ENCODE data around the gene FAAH2.
"Not testable (repeated sequence)": the region's sequence is repeated elsewhere in the genome, so short reads cannot be mapped to it uniquely, and the experiment has no call there.

FAAH2 gene

GRCh38 chrX:57380026-57380796 lies 93.7 kb downstream of the FAAH2 start:
- DNase-seq = no peak

DNA sequence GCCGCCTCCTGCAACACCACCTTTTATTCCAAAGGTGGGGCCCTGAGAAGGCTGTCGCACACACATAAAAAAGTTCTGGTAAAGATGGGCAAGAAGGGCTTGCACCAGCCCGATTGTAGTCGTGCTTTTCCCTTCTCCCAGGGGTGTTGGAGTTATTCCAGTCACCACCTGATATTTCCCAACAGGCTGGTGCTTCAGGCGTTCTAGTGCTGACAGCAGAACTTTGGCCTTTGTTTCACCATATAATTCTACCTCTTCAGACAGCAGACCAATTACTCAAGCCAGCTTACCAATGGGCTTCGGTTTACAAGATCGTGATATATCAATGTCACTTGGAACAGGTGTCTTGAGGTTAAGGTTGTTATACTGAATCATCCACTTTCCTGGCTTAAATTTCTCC lies 107.7 kb downstream of the FAAH2 start:
- DNase-seq = not testable (repeated sequence)

DNA sequence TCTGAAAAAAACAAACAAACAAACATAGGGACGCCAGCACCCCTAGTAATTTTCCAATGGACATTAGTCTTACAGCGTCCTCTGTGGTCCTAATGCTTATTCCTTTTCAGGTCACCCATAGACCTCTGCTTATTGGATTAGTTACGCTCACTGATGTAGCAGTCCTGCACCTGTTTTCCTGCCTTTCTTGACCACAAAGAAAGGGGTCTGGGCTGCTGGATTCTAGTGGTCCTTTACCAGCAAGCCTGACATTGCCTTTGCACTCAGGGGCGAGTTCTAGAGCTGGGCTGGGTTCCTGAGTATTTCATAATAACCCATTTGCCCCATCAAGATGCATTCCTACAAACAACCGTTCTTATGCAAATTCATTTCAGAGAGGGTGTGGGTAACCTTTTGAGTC lies 116.7 kb downstream of the FAAH2 start:
- not testable (repeated sequence) for DNase-seq

DNA sequence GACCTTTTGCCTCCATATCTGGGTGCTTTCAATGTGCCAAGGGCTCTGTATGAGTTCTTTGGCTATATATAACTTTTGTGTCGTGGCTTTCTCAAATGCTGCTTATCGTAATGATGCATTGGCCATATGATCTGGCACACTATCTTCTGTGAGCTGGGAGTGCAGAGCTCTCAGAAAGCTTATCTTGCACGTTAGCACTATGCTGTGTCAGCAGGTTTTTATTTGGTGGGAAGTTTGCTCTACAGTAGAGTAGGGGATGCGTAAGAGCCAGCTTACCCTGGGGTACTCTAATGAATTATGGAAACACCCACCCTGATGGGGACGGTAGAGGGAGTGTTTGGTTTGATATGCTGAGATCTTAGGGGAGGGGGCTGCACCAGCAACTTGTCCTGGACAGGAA lies 119.6 kb downstream of the FAAH2 start:
- no peak for DNase-seq

DNA sequence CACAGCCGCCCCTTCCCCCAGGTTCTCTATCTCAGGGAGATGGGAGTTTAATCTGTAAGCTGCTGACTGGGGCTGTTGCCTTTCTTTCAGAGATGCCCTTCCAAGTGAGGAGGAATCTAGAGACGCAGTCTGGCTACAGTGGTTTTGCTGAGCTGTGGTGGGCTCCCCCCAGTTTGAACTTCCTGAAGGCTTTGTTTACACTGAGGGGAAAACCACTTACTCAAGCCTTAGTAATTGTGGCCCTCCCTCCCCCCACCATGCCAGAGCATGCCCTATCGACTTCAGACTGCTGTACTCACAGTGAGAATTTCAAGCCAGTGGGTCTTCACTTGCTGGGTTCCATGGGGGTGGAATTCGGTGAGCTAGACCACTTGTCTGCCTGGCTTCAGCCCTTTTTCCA lies 131.3 kb downstream of the FAAH2 start:
- DNase-seq = no peak

GRCh38 chrX:57422289-57422688 lies 135.8 kb downstream of the FAAH2 start:
- no peak for DNase-seq

GRCh38 chrX:57422790-57423189 lies 136.3 kb downstream of the FAAH2 start:
- no peak for DNase-seq

DNA sequence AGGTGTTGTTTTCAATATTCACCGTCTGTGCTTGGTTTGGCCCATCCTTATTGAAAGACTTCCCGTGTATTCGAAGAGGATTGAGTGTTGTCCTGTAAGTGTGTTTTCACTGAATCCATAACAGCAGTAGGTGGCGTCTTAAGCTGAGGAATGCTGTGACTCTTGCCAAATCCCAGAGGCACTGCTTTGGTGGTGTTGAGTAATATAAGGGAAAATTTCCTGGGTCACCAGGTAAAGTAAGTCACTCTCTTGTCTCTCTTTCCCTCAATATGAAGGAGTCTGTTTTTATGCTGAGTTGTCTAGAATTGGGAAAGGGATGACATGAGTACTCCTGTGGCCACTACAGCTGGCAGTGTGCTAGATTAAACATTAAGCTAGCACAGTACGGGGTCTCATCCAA lies 158.6 kb downstream of the FAAH2 start:
- no peak for DNase-seq

- DNase-seq = no peak
These were observed 159.3 kb downstream of the FAAH2 start for GRCh38 chrX:57445832-57446231.

GRCh38 chrX:57447856-57448255 lies 161.3 kb downstream of the FAAH2 start:
- no peak for DNase-seq

GRCh38 chrX:57451426-57452020 lies 165.0 kb downstream of the FAAH2 start:
- DNase-seq = no peak

DNA sequence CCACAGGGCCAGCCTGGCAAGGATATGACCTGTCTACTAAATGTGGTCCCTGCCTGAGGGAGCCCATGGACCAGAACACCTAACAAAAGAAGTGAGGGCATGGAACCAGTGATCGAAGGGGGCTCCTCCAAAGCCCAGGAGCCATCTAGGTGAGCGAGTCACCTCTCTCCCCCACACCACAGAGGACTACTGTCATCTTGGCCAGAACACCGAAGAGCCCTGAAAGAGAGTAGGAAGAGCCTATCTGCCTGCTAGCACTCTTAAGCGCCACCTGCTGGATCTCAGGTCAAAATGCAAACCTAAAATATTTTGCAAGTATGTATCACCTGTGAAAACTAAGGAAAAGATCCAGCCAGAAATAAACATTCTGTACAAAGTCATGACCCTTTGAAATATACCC lies 167.4 kb downstream of the FAAH2 start:
- peak; percentile 14 for DNase-seq

GRCh38 chrX:57481514-57481913 lies 195.0 kb downstream of the FAAH2 start:
- DNase-seq = no peak

GRCh38 chrX:57516491-57516890 lies 230.0 kb downstream of the FAAH2 start:
- no peak for DNase-seq

DNA sequence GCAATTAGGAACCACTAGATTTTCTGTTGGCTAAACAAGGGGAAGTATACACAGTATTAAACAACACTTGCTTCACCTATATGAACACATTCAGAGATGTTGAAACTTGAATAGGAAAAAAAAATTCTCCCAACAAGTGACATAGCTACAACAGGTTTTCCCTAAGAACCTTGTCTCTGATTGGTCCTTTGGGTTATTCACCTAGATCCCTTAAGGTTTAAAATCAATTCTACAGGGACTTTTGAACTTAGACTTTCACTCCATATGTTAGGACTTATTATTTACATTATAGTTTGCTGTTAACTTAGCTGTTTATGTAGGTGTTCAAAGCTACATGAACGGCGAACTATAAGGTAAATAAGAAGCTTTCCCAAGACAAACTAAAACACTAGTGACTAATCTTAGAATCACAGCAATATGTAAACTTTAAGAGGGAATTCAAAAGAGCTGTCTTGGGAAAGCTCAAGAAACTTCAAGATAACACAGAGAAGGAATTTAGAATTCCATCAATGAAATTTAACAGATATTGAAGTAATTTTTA lies 233.1 kb downstream of the FAAH2 start:
- DNase-seq = no peak

DNA sequence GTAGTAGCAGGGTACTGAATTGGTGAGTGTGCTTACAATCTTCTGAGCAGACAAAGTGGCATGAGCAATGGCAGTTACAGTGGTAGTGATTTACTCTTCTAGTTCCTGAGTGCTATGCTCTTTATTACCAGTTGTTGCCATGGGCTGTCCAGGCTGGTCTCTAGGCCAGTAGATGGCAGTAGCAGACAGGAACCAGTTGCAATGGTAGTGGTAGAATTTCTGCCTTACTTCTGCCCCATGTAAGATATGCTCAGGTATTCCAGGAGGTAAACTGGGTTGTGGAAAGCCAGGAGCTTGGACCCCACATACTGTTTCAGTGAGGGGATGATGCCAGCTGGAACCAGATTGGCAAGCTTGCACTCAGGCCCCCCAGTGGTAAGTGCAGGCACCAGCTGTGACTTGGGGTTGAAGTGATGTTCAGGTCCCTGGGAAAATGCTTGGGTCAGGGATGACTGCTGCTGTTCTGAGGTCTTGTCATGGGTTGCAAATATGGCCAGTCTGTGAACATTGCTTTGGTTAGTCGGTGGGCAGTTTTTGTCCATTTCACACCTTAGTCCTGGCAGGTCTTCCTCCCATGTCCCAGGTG lies 242.3 kb downstream of the FAAH2 start:
- DNase-seq = no peak

All from NCI-H2171 treated with DMSO at 0.1 percent for 48 hours (cell line).